GM12865 (cell line): ENCODE measurements around the gene FTSJ3.

ENCODE experiments used
- DNase-seq: peaks from one replicate; pipeline ENCODE4 v3.0.0; 2010; ENCODE audit warnings: low read depth
- H3K4me3 ChIP-seq: 2 replicates; pipeline ENCODE4 v1.5.1; 2011; ENCODE audit warnings: mild to moderate bottlenecking, low read depth, low read length, control low read depth
- CTCF ChIP-seq: IDR thresholded peaks from 2 replicates; pipeline ENCODE4 v1.5.1; 2011; ENCODE audit warnings: low read length, control low read depth, low read depth, inconsistent platforms; ENCODE audit not compliant: insufficient read depth; ENCODE audit errors: missing control alignments

The FTSJ3 gene

GRCh38 chr17:63780507-63780906 is 47.0 kb downstream of the FTSJ3 start:
- no peak for TF ChIP-seq CTCF
- H3K4me3 ChIP-seq, result no peak overlapping the region
- no peak for DNase-seq

DNA sequence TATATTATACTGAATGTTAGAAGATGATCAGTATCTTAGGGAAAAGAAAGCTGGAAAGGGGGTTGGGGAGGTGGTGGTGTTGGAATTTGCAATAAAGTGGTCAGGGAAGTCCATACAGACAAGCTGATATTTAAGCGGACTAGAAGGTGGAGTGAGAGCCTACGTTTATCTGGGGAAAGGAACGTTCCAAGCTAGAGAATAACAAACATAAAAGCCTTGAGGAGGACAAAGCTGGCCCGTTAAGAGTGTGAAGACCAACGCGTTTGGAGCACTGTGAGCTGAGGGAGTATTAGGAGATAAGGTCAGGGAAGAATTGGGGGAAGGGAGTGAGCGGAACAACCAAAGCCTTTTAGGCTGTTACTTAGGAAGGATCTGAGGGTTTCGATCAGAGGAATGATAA is 52.0 kb downstream of the FTSJ3 start:
- H3K4me3 ChIP-seq, result peak overlapping the region; percentile 98
- no peak for TF ChIP-seq CTCF
- no peak for DNase-seq

GRCh38 chr17:63774969-63775265 is 52.5 kb downstream of the FTSJ3 start:
- H3K4me3 ChIP-seq, result peak overlapping the region; percentile 98
- peak; percentile 32 for DNase-seq
- no peak for TF ChIP-seq CTCF

DNA sequence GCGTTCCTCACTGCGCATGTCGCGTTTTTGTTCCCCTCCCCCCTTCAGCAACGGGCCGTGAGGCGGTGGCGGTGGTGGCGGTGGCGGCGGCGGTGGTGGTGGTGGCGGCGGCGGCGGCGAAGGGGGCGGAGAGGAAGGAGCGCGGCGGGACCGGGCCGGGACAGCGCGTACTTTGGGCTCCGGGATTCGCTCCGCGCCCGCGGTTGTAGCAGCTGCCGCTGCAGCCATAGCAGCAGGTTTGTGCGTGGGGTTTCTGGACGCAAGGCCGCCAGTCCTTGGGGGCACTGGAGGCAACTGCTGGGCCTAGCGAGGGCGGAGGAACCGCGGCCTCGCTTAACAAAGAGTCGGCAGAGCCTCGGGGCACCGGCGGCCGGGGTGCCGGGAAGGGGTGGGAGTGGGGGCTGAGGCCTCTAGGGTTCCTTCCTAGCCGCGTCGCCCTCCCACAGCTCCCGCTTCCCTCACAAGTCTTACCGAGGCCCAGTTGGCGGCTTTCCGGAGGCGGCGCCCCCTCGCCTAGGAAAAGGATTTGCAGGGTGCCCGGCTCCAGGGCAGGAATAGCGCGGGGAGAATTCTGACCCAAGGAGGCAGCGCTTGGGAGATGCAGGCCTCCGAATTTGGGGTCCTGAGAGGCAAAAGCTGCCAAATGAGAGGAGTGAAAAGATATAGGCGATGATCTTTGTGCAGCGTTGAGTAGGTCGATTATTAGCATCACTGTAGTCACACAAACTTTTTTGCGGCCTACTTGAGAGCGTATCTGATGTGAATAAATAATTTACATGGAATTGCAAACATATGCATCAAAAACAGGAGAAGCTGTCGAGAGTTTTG is 53.1 kb downstream of the FTSJ3 start, which contains the start of gene DDX42:
Gene DDX42 (plus strand): TSS at position 30 of the 828 bp plus-strand sequence. CDS start 12,880 bp downstream, outside the sequence.
- TF ChIP-seq CTCF, result no peak
- no peak for DNase-seq
- H3K4me3 ChIP-seq, result peak within 1 kb of the TSS; percentile 98

DNA sequence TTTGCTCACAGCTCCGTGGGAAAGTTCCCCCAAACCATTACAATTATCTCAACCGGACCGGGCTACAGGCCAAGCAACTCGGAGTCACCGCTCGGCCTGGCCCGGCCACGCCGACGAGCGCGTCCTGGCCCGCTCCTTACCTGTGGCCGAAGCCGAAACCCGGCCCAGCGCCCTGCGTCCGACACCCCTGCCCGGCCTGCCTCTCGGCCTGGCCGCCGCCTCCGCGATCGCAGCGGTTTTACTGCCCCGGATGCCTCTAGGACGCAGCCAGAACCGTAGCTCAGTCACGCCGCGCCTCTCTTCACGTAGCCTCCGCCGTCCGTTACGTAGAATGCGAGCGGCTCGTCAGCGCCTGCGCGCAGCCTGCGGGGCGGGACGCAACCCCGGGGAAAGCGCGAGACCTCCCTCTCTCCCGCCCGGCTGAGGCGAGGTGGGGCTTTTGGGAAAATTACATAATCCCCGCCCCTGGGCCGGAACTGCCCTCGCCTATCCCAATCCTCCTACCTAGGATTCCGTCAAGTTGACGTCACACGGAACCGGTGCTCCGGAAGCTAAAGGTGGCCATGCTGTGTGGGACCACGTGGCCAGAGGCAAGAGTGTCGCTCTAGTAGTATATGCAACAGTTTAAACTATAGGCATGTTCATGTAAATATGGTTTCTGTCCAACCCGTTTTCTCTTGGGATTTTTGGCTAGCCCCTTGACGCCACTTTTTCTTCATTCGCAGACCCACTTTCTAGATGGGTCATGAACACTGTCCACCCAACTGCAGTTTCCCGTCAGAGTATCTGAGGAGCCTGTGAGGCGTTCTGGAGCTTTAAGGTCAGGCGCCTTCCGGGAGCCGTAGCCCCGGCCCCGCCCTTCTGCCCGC is 54.0 kb downstream of the FTSJ3 start, which contains the start of gene CCDC47:
Gene CCDC47 (minus strand): TSS at position 326 of the 869 bp plus-strand sequence. CDS start 7,422 bp downstream, outside the sequence.
- TF ChIP-seq CTCF, result no peak
- DNase-seq, result peak; percentile 99
- H3K4me3 ChIP-seq, result peak within 1 kb of the TSS; percentile 98

DNA sequence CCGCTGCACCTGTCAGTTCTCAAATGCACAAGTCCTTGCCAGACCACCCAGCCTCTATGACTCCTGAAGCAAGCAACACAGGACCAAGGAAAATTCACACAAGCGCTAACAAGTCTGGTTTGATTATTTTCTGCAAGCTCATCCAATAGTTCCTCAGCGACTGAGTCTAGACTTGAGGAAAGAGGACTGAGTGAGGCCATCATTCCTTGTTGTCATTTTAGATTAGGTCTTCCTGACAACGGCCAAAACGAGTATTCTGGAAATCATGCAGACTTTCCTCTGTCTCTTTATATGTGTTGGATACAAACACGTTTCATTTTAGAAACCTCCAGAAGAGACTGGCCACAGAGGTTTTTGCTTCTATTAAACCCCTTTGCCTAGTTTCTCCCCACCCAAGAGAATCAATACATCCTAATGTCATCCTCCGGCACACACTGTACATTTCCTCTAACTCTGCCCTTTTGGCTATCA is 54.6 kb downstream of the FTSJ3 start:
- DNase-seq, result peak; percentile 37
- no peak for TF ChIP-seq CTCF
- H3K4me3 ChIP-seq, result peak overlapping the region; percentile 72
